Activated T-helper 17 cell treated with anti-CD3 and anti-CD28 coated beads, Interleukin-2, amount 50 U/mL, for 72 hours (primary cell): Measurements from ENCODE around the gene SLC7A6. TPM values are rescaled to one million over a fixed set of nuclear protein-coding genes. Genes with fewer than 3 reads are reported as not detected.
A peak's percentile ranks its signal among the peaks of the same experiment; 100 is the strongest.
"Not testable (repeated sequence)": the region's sequence is repeated elsewhere in the genome, so short reads cannot be mapped to it uniquely, and the experiment has no call there.

Experiments
- ATAC-seq: fragments of 150-1000 bp; cut with Tn5 transposase; replicated peaks from 2 replicates; pipeline ENCODE4 v1.10.0; 2021; ENCODE audit warnings: mild to moderate bottlenecking, moderate library complexity
- H3K27ac Mint-ChIP-seq: one replicate; pipeline ENCODE4 v1.8.0; 2022; ENCODE audit warnings: mixed read lengths
- H3K27me3 Mint-ChIP-seq: one replicate; pipeline ENCODE4 v1.8.0; 2022; ENCODE audit warnings: mixed read lengths
- H3K36me3 Mint-ChIP-seq: one replicate; pipeline ENCODE4 v1.8.0; 2022; ENCODE audit warnings: low read depth, mild to moderate bottlenecking, mixed read lengths
- H3K4me1 Mint-ChIP-seq: one replicate; pipeline ENCODE4 v1.8.0; 2022; ENCODE audit warnings: mixed read lengths
- H3K4me3 Mint-ChIP-seq: one replicate; pipeline ENCODE4 v1.8.0; 2022; ENCODE audit warnings: mild to moderate bottlenecking, mixed read lengths
- H3K9me3 Mint-ChIP-seq: one replicate; pipeline ENCODE4 v1.8.0; 2022; ENCODE audit warnings: mixed read lengths
- total RNA-seq, 2 donors: library from RNA; stranded (reverse); gene quantifications; one replicate each; pipeline ENCODE4 v1.2.3, GENCODE V29; 2022

Gene SLC7A6
- total RNA-seq, 2 donors from 2014 or later = 65.6 to 99.0 TPM

DNA sequence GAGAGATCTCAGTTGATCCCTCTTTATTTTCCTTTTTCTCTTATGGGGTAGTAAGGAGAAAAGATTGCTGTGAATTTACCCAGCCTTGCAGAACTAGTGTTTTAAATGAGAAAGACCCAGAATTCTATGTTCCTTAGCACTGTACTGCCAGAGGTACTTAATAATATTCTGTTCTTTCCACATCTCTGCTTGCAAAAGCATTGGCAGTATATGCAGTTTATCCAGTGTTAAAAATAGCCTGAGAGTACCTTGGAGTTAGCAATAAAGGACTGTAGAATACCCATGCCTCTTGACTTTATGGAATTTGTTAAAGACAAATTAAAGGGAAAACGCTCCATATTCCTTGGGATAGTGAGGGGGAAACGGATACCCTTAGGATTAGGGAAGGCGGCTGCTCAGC lies 11.9 kb downstream of the SLC7A6 start:
- peak overlapping the region; percentile 86 for H3K27ac Mint-ChIP-seq
- peaks cover 80% of the 10 kb centered on the region for H3K36me3 Mint-ChIP-seq
- no peak for ATAC-seq

DNA sequence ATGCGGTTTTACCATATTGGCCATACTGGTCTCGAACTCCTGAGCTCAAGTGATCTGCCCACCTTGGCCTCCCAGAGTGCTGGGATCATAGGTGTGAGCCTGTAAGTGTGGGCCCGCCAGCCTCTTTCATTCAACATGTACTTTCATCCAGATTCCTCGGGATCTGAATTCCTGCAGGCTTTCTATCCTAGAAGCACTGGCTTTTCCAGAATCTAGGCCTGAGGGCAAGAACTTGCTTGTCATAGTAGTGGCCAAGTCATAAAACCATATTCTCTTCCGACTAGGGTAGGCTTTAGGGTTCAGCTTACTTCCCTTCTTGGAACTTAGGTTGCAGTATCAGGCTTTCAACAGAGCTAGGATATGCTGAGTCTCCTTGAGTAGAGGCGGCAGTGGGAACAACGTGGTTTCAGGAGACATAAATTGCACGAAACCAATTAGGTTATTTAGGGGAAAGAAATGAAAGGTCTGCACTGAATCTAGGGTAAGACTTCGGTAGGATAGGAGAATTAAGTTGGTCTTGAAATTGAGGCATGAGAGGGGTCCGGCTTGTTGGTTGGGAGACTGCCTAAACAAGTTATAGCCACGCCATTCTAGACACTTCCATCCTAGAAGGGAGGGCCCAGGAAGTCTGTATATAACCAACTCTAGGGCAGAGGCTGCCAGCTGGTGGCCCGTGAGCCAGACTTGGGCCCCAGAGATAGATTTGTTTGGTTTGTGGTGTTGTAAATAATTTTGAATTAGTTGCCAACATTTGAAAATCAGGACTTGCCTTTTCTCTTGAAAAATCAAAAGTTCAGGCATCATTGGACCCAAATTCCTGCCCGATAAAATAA lies 15.6 kb downstream of the SLC7A6 start:
- Mint-ChIP-seq H3K36me3 (peaks cover 80% of the 10 kb centered on the region), H3K4me1 (peaks cover 53% of the 10 kb centered on the region)

More for the DNA sequence above, 11.9 kb downstream of the SLC7A6 start:
- peak overlapping the region; percentile 80 for H3K4me3 Mint-ChIP-seq
- no peaks in the 10 kb centered on the region for H3K9me3 Mint-ChIP-seq
- no peaks in the 10 kb centered on the region for H3K27me3 Mint-ChIP-seq
- peaks cover 34% of the 10 kb centered on the region for H3K4me1 Mint-ChIP-seq

DNA sequence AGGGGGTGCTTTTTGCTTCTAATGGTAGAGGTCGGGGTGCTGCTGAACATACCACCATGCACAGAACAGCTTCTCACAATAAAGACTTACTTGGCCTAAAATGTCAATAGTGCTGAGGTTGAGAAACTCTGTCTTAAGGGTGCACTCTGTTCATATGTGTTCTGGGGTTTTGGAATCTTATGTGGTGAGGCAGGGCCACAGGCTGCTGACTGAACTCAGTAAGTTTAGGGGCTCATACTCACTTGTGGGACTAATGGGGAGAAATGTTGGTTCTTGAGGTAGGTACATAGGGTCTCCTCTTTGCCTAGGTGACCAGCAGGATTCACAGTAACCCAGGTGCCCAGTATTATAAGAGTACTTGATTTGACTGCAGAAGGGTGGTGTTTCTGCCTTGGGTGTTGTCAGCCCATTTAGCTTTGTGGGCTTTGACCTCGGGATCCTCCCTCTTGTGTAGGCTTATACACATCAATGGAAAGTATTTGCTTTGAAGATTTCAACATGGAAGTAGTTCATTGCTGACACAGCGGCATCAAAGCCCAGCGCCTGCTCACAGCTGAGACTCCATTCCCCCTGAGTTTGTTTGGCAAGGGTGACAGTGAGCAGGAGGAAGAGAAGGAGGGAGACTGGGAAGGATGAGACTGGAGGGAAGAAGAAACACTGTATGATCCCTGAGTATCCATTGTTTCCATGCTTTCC lies 17.2 kb downstream of the SLC7A6 start:
- peak; percentile 45 for ATAC-seq
- Mint-ChIP-seq H3K4me3 (peak overlapping the region; percentile 79), H3K4me1 (peaks cover 52% of the 10 kb centered on the region), H3K27ac (peak overlapping the region; percentile 85), H3K36me3 (peaks cover 75% of the 10 kb centered on the region), H3K9me3 (no peaks in the 10 kb centered on the region), H3K27me3 (no peaks in the 10 kb centered on the region)

More for the DNA sequence above, 15.6 kb downstream of the SLC7A6 start:
- H3K27ac Mint-ChIP-seq = peak overlapping the region; percentile 70
- H3K4me3 Mint-ChIP-seq = peak overlapping the region; percentile 21
- no peaks in the 10 kb centered on the region for H3K27me3 Mint-ChIP-seq
- no peaks in the 10 kb centered on the region for H3K9me3 Mint-ChIP-seq
- no peak for ATAC-seq

DNA sequence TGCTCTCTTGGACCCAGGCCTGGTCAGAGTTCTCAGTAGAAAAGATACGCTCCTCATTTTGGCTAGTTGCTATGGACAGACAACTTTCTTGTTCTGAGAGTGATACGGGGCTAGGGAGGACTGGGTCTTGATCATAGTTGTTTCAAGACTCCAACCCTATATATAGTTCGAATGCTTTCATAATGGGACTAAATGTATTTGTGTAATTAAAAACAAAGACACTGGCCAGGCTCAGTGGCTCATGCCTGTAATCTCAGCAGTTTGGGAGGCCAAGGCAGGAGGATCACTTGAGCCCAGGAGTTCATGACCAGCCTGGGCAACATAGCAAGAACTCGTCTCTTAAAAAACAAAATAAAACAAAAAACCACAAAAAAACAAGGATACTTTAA lies 17.7 kb downstream of the SLC7A6 start:
- no peak for ATAC-seq
- Mint-ChIP-seq H3K9me3 (no peaks in the 10 kb centered on the region), H3K27me3 (no peaks in the 10 kb centered on the region), H3K27ac (peak overlapping the region; percentile 85), H3K4me1 (peaks cover 55% of the 10 kb centered on the region), H3K36me3 (peaks cover 75% of the 10 kb centered on the region), H3K4me3 (peak overlapping the region; percentile 79)

DNA sequence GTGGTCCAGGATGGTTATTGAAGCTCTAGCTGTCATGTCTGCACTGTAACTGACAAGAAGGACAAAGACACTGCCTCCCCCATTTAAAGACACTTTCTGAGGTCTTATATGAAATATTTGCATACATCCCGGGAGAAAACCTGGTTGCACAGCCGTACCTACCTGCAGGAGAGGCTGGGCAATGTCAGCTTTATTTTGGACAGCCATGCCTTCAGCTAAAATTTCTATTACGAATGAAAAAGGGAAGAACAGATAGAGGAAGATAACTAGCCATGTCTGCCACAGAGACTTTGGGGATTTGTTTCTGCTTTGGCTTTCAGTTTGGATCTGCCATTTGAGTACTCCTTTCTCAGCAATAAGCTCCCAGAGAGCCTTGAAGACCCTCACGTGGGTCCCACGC lies 19.0 kb downstream of the SLC7A6 start:
- Mint-ChIP-seq H3K27me3 (no peaks in the 10 kb centered on the region), H3K4me1 (peaks cover 67% of the 10 kb centered on the region), H3K36me3 (peaks cover 86% of the 10 kb centered on the region), H3K27ac (peak overlapping the region; percentile 87), H3K9me3 (no peaks in the 10 kb centered on the region), H3K4me3 (peak overlapping the region; percentile 79)
- ATAC-seq = no peak

DNA sequence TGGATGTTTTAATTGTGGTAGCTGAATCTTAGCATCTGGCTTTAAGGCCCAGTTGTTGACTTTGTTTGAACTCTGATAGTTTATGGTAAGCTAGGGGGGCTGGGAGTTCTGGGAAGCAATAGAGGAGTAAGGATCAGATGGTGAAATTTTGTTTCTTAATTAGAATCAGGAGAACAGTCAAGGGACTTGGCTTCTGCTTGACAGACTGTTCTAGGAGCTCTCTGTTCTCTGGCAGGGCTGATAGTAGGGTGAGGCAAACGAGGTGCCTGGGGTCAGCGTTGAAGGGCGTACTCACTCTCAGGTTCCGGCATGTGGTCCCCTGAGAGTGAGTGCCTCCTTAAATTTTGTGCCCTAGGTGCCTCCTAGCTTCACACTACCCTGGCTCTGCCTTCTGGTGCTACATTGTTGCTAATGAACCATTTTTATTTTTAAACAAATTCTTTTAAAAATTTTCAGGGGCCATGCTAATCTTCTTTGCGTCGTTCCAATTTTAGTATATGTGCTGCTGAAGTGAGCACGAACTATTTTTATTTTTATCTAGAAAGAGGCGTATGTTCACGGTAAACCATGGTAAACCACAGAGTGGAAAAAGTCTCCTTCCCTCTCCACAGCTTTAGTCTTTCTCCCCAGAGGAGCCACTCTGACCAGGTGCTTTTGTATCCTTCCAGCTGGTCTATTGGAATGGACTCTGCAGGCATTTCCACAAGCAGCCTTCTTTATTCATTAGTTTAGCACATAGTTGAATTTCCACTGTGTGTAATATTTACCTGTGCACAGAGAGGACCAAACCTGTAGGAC lies 19.7 kb downstream of the SLC7A6 start:
- ATAC-seq = no peak
- peaks cover 91% of the 10 kb centered on the region for H3K36me3 Mint-ChIP-seq
- H3K27ac Mint-ChIP-seq = peak overlapping the region; percentile 87
- peaks cover 67% of the 10 kb centered on the region for H3K4me1 Mint-ChIP-seq
- no peaks in the 10 kb centered on the region for H3K9me3 Mint-ChIP-seq
- H3K4me3 Mint-ChIP-seq = peak overlapping the region; percentile 79
- no peaks in the 10 kb centered on the region for H3K27me3 Mint-ChIP-seq

DNA sequence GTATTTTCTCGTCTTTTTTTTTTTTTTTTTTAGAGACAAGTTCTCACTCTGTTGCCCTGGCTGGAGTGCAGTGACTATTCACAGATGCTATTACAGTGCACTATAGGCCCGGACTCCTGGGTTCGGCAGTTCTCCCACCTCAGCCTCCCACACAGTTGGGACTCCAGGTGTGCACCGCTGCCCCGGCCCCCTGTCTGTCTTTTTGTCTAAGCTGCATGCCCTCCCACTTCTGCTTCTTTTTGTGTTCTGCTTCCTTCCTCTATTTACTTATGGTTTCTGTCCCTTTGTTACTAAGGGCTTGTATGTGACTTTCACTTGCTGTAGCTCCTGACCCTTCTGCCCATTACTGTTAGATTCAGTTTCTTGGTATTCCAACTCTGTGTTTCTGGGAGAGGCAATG lies 20.5 kb downstream of the SLC7A6 start:
- H3K4me1 Mint-ChIP-seq = peaks cover 71% of the 10 kb centered on the region
- peak; percentile 8 for ATAC-seq
- no peaks in the 10 kb centered on the region for H3K27me3 Mint-ChIP-seq
- H3K36me3 Mint-ChIP-seq = peaks cover 91% of the 10 kb centered on the region
- H3K27ac Mint-ChIP-seq = peak overlapping the region; percentile 87
- peak overlapping the region; percentile 79 for H3K4me3 Mint-ChIP-seq
- no peaks in the 10 kb centered on the region for H3K9me3 Mint-ChIP-seq

DNA sequence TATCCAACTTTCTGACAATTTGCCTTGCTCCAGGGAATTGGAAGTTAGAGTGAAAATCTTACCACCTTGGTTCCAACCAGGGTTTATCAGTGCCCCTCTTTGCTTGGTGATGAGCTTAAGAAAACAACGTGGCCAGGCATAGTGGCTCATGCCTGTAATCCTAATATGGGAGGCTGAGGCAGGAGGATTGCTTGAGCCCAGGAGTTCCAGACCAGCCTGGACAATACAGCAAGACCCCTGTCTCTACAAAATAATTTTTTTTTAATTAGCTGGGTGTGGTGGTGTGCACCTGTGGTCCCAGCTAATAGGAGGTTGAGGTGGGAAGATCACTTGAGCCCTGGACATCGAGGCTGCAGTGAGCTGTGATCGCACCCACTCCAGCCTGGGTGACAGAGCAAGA lies 21.4 kb downstream of the SLC7A6 start:
- H3K4me3 Mint-ChIP-seq = peak overlapping the region; percentile 79
- peaks cover 74% of the 10 kb centered on the region for H3K4me1 Mint-ChIP-seq
- no peaks in the 10 kb centered on the region for H3K9me3 Mint-ChIP-seq
- no peak for ATAC-seq
- H3K36me3 Mint-ChIP-seq = peaks cover 94% of the 10 kb centered on the region
- peak overlapping the region; percentile 88 for H3K27ac Mint-ChIP-seq
- no peaks in the 10 kb centered on the region for H3K27me3 Mint-ChIP-seq

DNA sequence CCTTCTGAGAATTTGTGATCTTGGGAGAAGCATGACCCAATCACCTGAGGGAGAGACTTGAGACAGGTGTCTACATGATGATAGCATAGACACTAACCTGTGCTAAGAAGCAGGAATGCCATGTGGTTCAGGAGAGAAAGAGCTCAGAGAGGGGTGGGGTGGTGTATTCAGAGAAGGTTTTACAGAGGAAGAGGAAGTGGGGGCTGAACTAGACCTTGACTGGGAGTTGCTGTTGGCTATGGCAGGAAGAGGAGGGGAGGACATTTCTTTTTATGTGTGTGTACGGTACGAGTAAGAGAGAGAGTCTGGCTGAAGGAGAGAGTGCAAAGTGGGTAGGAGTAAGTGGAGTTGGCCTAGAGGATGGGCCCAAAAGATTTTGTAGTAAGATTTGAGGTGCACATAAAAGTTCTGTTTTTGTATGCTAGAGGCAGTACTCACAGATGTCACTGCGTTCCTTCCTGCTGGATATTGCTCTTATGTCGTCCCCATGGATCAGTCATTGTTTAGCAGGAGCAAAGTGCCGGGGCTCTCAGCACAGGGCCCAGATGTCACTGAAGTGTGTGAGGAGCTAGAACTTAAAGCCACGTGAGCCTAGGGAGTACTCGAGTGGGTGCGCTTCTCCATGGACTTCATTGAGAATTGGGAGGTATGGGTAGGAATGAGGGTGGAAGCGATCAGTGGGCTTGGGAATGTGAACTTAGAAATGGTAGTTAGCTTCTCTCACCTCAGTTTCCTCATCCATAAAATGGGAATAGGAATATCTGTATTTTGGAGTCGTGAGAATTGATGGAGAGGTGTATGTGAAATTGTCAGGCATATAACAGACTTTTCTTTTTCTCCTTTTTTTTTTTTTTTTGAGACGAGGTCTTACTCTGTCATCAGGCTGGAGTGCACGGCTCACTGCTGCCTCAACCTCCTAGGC lies 22.1 kb downstream of the SLC7A6 start:
- Mint-ChIP-seq H3K27ac (peak overlapping the region; percentile 88), H3K4me3 (peak overlapping the region; percentile 79), H3K9me3 (no peaks in the 10 kb centered on the region), H3K36me3 (peaks cover 94% of the 10 kb centered on the region), H3K4me1 (peaks cover 74% of the 10 kb centered on the region), H3K27me3 (no peaks in the 10 kb centered on the region)
- peak; percentile 21 for ATAC-seq

DNA sequence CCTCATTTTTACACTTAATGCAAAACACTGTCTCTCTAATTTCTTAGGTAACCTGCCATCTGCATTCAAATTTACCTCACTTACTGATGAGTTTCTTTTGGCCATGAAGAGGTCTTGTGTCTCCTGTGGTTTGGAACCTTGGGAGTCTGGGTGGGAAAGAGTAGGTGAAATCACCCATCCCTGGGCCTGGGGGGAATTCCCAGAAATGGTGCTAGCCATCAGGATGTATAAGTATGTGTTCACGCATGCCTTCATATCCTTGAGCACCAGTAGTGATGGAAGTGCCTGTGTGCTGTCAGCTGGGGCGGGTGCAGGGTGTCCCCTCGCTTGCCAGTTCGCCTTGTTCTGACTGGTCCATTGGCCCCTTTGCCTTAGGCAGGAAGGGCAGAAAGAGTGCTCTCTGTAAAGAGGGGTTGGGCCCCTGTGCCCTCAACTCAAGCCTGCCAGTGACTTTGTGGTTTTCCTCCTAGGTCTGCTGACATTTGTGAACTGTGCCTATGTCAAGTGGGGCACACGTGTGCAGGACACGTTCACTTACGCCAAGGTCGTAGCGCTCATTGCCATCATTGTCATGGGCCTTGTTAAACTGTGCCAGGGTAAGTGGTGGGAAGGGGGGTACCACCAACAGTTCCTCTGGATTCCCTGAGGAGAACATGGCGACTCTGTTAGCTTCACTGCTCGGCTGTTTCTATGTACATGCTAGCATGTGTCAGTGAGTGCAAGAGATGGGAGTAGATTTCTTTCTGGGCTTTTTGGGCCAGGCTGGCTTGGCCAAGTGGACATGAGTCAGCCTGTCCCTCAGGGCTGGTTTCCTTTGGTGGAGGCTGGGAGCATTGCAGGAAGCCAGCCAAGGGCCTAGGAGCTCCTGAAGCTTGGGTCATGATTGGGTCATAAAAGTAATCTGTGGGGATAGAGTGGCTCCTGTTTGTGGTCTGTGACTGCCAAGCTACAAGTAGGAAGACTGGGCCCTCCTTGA lies 23.2 kb downstream of the SLC7A6 start:
- H3K36me3 Mint-ChIP-seq = peaks cover 94% of the 10 kb centered on the region
- H3K9me3 Mint-ChIP-seq = no peaks in the 10 kb centered on the region
- peak overlapping the region; percentile 88 for H3K27ac Mint-ChIP-seq
- H3K27me3 Mint-ChIP-seq = no peaks in the 10 kb centered on the region
- H3K4me3 Mint-ChIP-seq = peak overlapping the region; percentile 79
- H3K4me1 Mint-ChIP-seq = peaks cover 73% of the 10 kb centered on the region
- ATAC-seq = peak; percentile 20

DNA sequence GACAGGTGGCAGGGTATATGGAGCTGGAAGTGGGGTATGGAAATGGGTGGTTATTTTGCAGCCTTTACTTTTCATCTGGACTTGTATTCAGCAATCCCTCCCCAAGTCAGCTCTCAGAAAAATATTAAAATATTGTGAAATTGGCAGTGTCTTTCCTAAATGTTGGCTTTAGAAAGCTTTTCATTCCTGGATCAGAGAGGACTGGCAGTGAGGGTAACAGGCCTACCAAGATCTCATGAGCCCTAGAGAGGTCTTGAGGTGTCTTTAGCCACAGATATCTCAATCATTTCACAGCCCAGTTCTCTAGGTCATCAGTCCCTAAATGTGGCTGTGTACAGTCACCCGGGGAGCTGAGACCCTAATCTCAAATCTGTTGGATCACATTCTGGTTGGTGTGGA lies 23.9 kb downstream of the SLC7A6 start:
- H3K36me3 Mint-ChIP-seq = peaks cover 94% of the 10 kb centered on the region
- H3K4me3 Mint-ChIP-seq = peak overlapping the region; percentile 79
- no peaks in the 10 kb centered on the region for H3K27me3 Mint-ChIP-seq
- peaks cover 71% of the 10 kb centered on the region for H3K4me1 Mint-ChIP-seq
- H3K27ac Mint-ChIP-seq = peak overlapping the region; percentile 88
- ATAC-seq = no peak
- H3K9me3 Mint-ChIP-seq = no peaks in the 10 kb centered on the region

DNA sequence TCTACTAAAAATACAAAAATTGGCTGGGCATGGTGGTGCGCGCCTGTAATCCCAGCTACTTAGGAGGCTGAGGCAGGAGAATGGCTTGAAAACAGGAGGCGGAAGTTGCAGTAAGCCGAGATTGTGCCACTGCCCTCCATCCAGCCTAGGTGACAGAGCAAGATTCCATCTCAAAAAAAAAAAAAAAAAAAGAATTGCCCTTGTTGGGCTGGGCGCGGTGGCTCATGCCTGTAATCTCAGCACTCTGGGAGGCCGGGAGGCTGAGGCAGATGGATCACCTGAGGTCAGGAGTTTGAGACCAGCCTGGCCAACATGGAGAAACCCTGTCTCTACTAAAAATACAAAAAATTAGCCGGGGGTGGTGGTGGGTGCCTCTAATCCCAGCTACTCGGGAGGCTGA lies 24.5 kb downstream of the SLC7A6 start:
- H3K27me3 Mint-ChIP-seq, H3K9me3 Mint-ChIP-seq, ATAC-seq: not testable (repeated sequence)
- H3K36me3 Mint-ChIP-seq = peaks cover 94% of the 10 kb centered on the region
- peak overlapping the region; percentile 79 for H3K4me3 Mint-ChIP-seq
- H3K27ac Mint-ChIP-seq = peak overlapping the region; percentile 88
- peaks cover 69% of the 10 kb centered on the region for H3K4me1 Mint-ChIP-seq

DNA sequence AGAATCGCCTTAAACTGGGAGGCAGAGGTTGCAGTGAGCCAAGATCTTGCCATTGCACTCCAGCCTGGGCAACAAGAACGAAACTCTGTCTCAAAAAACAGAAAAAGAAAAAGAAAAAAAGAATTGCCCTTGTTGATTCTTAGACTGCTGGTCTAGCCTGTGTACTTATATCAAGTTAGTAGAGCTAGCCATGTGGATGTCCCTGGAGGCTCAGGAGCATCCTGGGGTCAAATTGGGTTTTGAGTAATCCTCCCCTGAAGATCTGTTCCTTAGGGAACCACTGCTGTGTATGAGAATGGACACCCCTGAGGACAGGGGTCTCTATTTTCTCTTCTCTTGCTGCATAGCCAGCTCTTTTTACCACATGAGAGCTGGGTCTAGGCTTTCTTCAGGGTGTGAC lies 24.9 kb downstream of the SLC7A6 start:
- H3K9me3 Mint-ChIP-seq = no peaks in the 10 kb centered on the region
- H3K4me3 Mint-ChIP-seq = peak overlapping the region; percentile 79
- H3K27ac Mint-ChIP-seq = peak overlapping the region; percentile 88
- ATAC-seq = no peak
- H3K4me1 Mint-ChIP-seq = peaks cover 65% of the 10 kb centered on the region
- H3K36me3 Mint-ChIP-seq = peaks cover 94% of the 10 kb centered on the region
- H3K27me3 Mint-ChIP-seq = no peaks in the 10 kb centered on the region
